ENCODE data around the gene SCAF1. TPM values are rescaled to one million over a fixed set of nuclear protein-coding genes. Genes with fewer than 3 reads are reported as not detected.
A peak's percentile ranks its signal among the peaks of the same experiment; 100 is the strongest.

Gene SCAF1
- total RNA-seq, 1 donor from 2014 or later, result 89.9 TPM

- TF ChIP-seq CTCF (IDR thresholded peaks at IDR 0.05; ENCODE audit: unreplicated experiment), result no peak
- H3K4me3 Mint-ChIP-seq, result no peak overlapping the region
- peaks cover 6% of the 10 kb centered on the region for H3K27me3 Mint-ChIP-seq (ENCODE audit: low read depth)
- H3K9me3 Mint-ChIP-seq, result no peaks in the 10 kb centered on the region
- H3K4me1 Mint-ChIP-seq, result peaks cover 21% of the 10 kb centered on the region
- DNase-seq (ENCODE audit: low spot score in 2 of 2, unreplicated experiment in 2 of 2), result no peak
- no peak overlapping the region for H3K27ac Mint-ChIP-seq
- peaks cover 21% of the 10 kb centered on the region for H3K36me3 Mint-ChIP-seq
These were observed 44.6 kb downstream of the SCAF1 start for GRCh38 chr19:49686503-49687088.

- H3K36me3 Mint-ChIP-seq, result peaks cover 21% of the 10 kb centered on the region
- peaks cover 6% of the 10 kb centered on the region for H3K27me3 Mint-ChIP-seq (ENCODE audit: low read depth)
- DNase-seq (ENCODE audit: low spot score in 2 of 2, unreplicated experiment in 2 of 2), result no peak
- TF ChIP-seq CTCF (IDR thresholded peaks at IDR 0.05; ENCODE audit: unreplicated experiment), result no peak
- H3K4me3 Mint-ChIP-seq, result no peak overlapping the region
- H3K4me1 Mint-ChIP-seq, result peaks cover 22% of the 10 kb centered on the region
- no peak overlapping the region for H3K27ac Mint-ChIP-seq
- no peaks in the 10 kb centered on the region for H3K9me3 Mint-ChIP-seq
These were observed 45.1 kb downstream of the SCAF1 start for GRCh38 chr19:49687150-49687549.

- Mint-ChIP-seq H3K27me3 (ENCODE audit: low read depth) (peaks cover 6% of the 10 kb centered on the region), H3K9me3 (no peaks in the 10 kb centered on the region), H3K4me1 (peaks cover 22% of the 10 kb centered on the region), H3K36me3 (peaks cover 17% of the 10 kb centered on the region), H3K27ac (peak overlapping the region; percentile 54), H3K4me3 (no peak overlapping the region)
- TF ChIP-seq CTCF (IDR thresholded peaks at IDR 0.05; ENCODE audit: unreplicated experiment), result no peak
- DNase-seq (ENCODE audit: low spot score in 2 of 2, unreplicated experiment in 2 of 2), result no peak
These were observed 45.7 kb downstream of the SCAF1 start for GRCh38 chr19:49687566-49688316.

- H3K9me3 Mint-ChIP-seq, result no peaks in the 10 kb centered on the region
- DNase-seq (ENCODE audit: low spot score in 2 of 2, unreplicated experiment in 2 of 2), result no peak
- peaks cover 6% of the 10 kb centered on the region for H3K27me3 Mint-ChIP-seq (ENCODE audit: low read depth)
- H3K27ac Mint-ChIP-seq, result peak overlapping the region; percentile 66
- H3K36me3 Mint-ChIP-seq, result peaks cover 17% of the 10 kb centered on the region
- no peak overlapping the region for H3K4me3 Mint-ChIP-seq
- TF ChIP-seq CTCF (IDR thresholded peaks at IDR 0.05; ENCODE audit: unreplicated experiment), result no peak
- peaks cover 22% of the 10 kb centered on the region for H3K4me1 Mint-ChIP-seq
These were observed 46.6 kb downstream of the SCAF1 start for GRCh38 chr19:49688531-49689132.

GRCh38 chr19:49689133-49690078, 47.4 kb downstream of the SCAF1 start, which contains the start of gene ADM5:
Gene ADM5 (plus strand): TSS chr19:49689594. CDS start chr19:49689838, 244 bp downstream.
- Mint-ChIP-seq H3K4me1 (peaks cover 22% of the 10 kb centered on the region), H3K27ac (peak within 1 kb of the TSS; percentile 91), H3K4me3 (peak within 1 kb of the TSS; percentile 77), H3K36me3 (peaks cover 16% of the 10 kb centered on the region), H3K9me3 (no peaks in the 10 kb centered on the region), H3K27me3 (ENCODE audit: low read depth) (peaks cover 6% of the 10 kb centered on the region)
- peak in 1 of 2 experiments; percentile 63 for DNase-seq (ENCODE audit: low spot score in 2 of 2, unreplicated experiment in 2 of 2)
- TF ChIP-seq CTCF (IDR thresholded peaks at IDR 0.05; ENCODE audit: unreplicated experiment), result peak; percentile 34
